ENCODE results near the gene SHISA9.

GRCh38 chr16:12901204-12901596 is 198 bp upstream of the SHISA9 start:
- no peak for TF ChIP-seq CTCF (IDR thresholded peaks at IDR 0.05)
- TF ChIP-seq POLR2A (IDR thresholded peaks at IDR 0.05): no peak
